GM12874 (cell line): Measurements from ENCODE around the gene DRC7.

Source experiments
- TF ChIP-seq, protein P1 (sequence below): IDR thresholded peaks from 2 replicates; pipeline ENCODE4 v1.5.1; 2011; ENCODE audit warnings: low read depth, mild to moderate bottlenecking, control low read depth, low read length, moderate library complexity; ENCODE audit not compliant: insufficient read depth

The DRC7 gene

GRCh38 chr16:57656342-57656955, 38.2 kb upstream of the DRC7 start:
- TF ChIP-seq, protein P1, sequence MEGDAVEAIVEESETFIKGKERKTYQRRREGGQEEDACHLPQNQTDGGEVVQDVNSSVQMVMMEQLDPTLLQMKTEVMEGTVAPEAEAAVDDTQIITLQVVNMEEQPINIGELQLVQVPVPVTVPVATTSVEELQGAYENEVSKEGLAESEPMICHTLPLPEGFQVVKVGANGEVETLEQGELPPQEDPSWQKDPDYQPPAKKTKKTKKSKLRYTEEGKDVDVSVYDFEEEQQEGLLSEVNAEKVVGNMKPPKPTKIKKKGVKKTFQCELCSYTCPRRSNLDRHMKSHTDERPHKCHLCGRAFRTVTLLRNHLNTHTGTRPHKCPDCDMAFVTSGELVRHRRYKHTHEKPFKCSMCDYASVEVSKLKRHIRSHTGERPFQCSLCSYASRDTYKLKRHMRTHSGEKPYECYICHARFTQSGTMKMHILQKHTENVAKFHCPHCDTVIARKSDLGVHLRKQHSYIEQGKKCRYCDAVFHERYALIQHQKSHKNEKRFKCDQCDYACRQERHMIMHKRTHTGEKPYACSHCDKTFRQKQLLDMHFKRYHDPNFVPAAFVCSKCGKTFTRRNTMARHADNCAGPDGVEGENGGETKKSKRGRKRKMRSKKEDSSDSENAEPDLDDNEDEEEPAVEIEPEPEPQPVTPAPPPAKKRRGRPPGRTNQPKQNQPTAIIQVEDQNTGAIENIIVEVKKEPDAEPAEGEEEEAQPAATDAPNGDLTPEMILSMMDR, result no peak

- TF ChIP-seq, protein P1, result no peak
Observed at GRCh38 chr16:57657228-57657627, 37.4 kb upstream of the DRC7 start.

DNA sequence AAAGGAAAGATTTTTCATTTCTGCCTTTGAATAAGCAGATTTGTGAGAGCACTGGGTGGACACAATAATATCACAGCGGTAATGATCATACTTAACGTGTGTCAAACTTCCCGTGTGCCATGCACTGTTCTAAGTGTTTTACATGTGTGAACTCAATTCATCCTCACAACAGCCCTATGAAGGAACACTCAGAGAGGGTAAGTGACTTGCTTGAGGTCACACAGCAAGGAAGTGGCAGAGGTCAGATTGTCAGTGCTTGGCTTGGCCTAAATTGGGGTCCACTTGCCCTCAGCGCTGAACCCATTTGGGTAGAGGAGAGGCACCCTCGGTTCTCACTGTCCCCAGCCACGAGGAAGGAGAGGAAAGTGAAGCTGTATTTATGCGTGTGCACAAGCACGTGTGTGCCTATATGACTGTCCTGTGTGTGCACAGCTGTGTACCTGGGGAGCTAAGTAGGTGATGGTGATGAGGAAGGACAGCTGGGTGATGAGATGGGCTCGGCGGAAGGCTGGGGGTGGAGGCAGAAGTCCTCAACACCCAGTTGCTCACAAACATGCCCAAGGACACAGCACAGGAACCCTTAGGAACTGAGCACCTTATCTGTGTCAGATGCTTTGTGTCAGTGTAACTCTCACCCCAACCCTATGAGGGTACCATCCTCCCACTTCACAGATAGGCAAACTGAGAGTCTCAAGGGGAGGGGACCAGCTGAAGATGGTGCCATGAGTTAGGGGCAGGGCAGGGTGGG, 36.3 kb upstream of the DRC7 start:
- TF ChIP-seq, protein P1, result no peak

DNA sequence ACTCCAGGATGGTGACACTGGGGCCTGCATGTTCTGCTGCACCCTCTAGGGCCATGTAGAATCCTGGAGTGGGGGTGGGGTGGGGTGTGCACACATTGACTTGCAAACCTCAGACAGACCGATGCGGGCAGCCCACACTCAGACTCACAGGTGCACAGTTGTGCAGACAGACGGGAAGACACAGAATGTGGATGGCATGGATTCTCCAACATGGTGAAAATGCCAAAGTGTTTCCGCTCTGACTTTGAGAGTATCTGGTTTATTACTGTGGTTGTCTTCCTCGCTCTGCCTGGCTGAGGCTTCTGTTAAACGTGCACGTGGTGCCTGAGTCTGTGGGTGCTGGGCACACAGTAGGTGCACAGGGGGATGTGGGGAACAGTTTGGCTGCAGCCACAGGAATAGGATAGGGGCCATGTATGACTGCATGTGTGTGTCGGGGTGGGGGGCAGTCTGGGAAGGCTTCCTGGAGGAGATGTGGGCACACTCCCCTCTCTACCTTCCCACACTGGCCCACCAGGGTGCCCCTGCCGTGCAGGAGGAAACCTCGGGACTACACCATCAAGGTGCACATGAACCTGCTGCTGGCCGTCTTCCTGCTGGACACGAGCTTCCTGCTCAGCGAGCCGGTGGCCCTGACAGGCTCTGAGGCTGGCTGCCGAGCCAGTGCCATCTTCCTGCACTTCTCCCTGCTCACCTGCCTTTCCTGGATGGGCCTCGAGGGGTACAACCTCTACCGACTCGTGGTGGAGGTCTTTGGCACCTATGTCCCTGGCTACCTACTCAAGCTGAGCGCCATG, 35.5 kb upstream of the DRC7 start:
- TF ChIP-seq, protein P1, result no peak

GRCh38 chr16:57660715-57661463, 33.7 kb upstream of the DRC7 start:
- TF ChIP-seq, protein P1, result no peak

GRCh38 chr16:57661510-57661909, 33.1 kb upstream of the DRC7 start:
- TF ChIP-seq, protein P1, result no peak
